Measurements from ENCODE around the gene MAD2L1BP.
A peak's percentile ranks its signal among the peaks of the same experiment; 100 is the strongest.
"Not testable (repeated sequence)": the region's sequence is repeated elsewhere in the genome, so short reads cannot be mapped to it uniquely, and the experiment has no call there.

Gene MAD2L1BP, protein sequence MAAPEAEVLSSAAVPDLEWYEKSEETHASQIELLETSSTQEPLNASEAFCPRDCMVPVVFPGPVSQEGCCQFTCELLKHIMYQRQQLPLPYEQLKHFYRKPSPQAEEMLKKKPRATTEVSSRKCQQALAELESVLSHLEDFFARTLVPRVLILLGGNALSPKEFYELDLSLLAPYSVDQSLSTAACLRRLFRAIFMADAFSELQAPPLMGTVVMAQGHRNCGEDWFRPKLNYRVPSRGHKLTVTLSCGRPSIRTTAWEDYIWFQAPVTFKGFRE

DNA sequence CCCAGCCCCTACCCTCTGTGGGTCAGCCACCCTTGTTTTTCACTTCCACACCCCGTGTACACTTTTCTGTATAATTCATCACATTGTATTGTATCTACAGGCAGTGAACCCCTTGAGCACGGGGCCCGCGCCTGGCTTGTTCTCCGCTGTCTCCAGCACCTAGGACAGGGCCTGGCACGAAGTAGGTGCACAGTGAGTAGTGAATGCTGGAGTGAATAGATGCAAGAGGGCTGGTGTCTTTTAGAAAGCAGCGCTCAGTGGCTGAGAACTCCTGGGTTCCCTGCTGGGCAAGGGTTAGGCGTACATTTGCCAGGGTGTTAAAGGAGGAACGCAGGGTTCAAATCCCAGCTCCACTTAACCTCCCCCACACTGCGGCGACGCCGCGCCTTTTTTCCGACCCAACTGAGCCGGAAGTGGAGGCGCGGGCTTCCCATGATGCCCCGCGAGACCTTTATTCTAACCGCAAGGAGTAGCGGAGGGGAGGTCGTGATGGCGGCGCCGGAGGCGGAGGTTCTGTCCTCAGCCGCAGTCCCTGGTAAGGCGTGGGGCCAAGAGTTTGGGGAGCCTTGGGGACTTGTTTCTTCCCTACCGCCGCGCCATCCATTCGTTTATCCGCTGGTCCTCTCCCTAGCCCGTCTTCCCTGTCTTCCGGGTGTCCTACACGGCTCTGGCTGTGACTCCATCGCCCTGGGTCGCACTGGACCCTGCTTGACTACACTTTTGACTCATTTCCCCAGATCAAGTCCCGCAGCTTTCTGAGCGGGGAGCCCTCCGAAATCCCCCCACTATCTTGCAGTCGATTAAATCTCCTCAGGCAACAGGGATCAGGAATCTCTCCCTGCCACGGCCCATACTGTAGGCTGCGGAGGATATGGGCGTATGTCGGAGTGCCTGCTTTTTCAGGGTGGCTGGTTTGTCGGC is at the start of gene MAD2L1BP:
MAD2L1BP (plus strand) TSS at position 454 of the 921 bp plus-strand sequence; CDS start at position 490, 36 bp downstream.
- DNase-seq (ENCODE audit: low read depth) = peak; percentile 69

DNA sequence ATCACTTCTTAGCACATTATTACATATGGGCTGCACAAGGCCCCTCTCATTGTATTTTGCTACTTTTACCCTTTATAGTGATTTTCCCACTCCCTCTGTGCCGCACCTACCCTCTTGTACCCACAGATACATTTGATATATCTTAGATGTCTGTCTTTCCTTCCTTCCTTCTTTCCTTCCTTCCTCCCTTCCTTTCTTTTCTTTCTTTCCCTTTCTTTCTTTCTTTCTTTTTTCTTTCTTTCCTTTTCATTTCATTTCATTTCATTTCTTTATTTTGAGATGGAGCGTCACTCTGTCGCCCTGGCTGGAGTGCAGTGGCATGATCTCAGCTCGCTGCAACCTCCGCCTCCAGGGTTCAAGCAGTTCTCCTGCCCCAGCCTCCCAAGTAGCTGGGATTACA is 47.4 kb upstream of the MAD2L1BP start:
- no peak for DNase-seq (ENCODE audit: low read depth)

DNA sequence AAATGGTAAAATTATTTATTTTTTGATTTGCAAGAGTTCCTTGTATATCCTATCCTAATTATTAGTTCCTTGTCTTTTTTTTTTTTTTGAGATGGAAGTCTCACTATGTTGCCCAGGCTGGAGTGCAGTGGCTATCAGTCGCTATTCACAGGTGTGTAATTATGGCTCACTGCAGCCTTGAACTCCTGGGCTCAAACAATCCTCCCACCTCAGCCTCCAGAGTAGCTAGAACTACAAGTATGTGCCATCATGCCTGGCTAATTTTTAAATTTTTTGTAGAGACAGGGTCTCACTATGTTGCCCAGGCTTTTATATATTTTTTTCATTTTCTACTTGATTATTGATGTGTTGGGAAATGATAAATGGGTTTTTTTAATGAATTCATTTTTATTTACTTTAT is 46.1 kb upstream of the MAD2L1BP start:
- DNase-seq (ENCODE audit: low read depth) = not testable (repeated sequence)

DNA sequence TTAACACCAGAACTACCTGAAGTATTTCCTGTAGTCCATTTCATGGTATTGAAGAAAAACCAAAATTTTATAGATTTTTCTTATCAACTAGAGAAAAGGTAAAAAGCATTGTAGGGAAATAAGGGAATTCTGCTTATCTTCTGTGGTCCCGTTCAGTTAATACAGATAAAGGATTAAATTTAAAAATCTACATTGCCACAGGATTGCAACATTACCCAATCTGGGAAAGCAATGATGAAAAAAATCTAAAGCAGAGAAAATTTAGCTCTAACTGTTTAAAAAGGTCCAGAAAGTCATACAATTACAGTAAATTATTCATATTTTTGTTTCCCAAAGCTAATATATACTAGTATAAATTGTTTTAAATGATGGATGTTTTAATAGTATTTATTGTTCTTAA is 41.7 kb upstream of the MAD2L1BP start:
- DNase-seq (ENCODE audit: low read depth) = no peak

DNA sequence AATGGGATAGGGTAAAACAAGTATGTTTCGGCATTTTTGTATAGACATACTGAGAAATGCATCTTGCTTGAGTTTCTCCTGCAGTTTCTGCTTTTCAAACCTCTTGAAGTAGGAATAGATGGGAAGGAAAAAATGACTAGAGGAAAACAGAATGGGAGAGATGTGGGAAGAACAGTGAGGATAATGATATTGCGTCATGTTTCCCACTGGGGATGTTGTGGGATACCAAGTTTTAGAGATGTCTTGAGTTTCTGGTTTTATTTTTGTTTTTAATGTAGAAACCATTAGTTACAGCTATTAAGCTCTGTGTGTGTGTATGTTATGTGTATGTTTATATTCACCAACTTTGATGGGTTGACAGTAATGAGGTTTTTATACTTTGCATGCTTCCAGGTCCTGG is 35.0 kb upstream of the MAD2L1BP start:
- no peak for DNase-seq (ENCODE audit: low read depth)

DNA sequence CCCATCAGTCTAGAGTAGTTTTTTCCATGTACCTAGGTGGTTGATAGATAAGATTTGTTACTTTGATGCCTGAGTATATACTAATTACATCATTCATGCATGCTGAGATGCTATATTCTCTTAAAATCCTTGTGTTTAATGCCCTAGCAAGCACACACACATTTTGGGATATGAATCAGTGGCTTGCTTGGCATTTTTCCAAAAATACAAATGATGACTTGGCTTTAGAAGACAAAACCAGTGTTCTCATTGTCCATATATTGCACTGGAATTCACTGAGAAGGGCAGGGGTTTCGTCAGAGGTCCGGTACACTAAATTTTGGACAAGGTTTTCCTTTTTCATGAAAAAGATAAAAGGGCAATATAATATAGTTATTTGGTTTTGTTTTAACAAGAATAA is 31.5 kb upstream of the MAD2L1BP start:
- peak; percentile 85 for DNase-seq (ENCODE audit: low read depth)

DNA sequence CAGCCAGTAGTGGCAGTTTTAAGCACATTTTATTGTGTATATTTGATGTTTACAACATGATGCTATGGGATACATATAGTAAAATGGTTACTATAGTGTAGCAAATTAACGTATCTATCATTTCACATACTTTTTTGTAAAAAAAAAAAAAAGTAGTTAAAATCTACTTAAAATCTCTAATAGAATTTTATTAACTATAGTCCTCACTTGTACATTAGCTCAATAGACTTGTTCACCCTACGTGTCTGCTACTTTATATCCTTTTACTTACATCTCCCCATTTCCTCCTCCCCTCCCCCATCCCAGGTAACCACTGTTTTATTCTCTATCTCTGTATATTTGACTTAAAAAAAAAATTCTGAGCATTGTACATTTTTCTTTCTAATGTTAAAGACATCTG is 29.6 kb upstream of the MAD2L1BP start:
- no peak for DNase-seq (ENCODE audit: low read depth)

DNA sequence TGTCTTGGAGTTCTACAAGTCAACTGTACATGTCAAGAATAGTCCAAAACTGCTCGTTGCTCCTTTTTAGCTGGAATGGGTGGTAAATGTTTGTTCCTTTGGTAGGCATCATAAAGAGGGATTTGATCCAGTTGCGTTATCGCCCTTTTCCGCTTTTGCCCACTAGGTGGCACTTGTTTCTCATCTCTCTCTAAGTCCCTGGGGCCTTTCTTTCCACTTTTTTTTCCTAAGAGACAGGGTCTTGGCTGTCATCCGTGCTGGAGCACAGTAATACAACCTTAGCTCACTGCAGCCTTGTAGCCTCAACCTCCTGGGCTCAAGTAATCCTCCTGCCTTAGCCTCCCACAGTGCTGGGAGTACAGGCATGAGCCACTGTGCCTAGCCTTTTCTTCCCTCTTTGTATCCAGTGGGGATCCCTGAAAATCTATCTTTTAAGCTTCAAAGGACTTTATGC is 27.3 kb upstream of the MAD2L1BP start:
- peak; percentile 80 for DNase-seq (ENCODE audit: low read depth)

DNA sequence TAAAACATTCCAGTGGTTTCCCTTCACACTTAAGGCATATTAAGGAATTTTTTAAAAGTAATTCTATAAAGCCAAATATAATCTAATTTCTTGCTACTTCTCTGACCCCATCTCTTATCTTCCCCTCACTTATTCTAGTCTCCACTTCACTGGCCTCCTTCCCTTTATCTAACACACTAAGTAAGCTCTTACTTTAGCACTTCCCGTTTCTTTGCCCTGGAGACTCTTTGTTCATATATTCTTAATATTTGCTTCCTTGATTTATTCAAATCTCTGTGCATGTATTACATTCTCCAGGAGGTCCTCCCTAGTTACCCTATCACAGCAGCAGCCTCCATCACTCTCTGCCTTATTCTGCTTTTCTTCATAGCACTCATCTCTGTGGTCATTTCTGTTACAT is 26.8 kb upstream of the MAD2L1BP start:
- DNase-seq (ENCODE audit: low read depth) = no peak

DNA sequence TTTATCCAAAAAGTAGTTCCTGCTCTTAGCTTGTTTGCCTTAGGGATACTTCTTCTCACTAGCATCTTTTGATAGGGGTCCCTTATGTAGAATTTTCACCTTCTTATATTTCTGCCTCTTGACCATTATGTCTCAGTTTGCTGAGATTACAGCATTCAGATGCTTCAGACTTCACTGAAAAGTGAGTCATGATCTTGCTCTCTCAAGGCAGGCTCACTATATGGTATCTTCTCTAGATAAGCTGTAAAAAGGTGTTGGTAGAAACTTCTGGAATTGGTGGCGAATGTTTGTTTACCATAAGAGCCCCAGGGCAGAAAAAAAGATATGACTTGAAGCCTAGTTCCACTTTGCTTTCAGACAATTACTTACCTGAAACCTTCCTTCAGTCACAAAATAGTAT is 26.2 kb upstream of the MAD2L1BP start:
- peak; percentile 55 for DNase-seq (ENCODE audit: low read depth)

DNA sequence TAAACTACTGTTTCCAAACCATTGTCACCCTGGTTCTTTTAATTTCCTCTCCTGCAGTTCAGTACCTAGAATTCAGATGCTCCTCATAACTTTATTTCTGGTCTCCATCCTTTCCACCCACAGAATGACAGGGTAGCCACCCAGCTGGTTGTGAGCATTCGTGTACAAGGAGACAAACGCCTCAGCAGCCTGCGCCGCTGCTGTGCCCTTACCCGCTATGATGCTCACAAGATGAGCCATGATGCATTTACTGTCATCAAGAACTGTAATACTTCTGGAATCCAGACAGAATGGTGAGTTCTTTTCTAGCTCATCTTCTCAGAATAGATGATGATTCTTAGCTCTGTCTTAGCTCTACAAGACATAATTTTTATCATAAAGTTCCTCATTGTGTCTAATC is 25.2 kb upstream of the MAD2L1BP start:
- no peak for DNase-seq (ENCODE audit: low read depth)

DNA sequence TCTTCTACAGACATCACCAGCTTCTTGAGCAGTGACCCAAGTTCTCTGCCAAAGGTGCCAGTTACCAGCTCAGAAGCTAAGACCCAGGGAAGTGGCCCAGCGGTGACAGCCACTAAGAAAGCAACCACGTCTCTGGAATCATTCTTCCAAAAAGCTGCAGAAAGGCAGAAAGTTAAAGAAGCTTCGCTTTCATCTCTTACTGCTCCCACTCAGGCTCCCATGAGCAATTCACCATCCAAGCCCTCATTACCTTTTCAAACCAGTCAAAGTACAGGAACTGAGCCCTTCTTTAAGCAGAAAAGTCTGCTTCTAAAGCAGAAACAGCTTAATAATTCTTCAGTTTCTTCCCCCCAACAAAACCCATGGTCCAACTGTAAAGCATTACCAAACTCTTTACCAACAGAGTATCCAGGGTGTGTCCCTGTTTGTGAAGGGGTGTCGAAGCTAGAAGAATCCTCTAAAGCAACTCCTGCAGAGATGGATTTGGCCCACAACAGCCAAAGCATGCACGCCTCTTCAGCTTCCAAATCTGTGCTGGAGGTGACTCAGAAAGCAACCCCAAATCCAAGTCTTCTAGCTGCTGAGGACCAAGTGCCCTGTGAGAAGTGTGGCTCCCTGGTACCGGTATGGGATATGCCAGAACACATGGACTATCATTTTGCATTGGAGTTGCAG is 21.8 kb upstream of the MAD2L1BP start:
- no peak for DNase-seq (ENCODE audit: low read depth)

DNA sequence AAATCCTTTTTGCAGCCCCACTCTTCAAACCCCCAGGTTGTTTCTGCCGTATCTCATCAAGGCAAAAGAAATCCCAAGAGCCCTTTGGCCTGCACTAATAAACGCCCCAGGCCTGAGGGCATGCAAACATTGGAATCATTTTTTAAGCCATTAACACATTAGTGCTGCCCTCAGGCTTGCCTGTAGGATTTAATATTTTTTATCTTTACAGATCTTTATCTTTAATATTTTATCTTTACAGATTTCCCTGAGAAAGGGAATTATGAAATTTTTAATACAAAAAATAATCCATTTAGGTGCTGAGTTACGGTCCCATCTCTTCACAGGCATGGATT is 21.3 kb upstream of the MAD2L1BP start:
- no peak for DNase-seq (ENCODE audit: low read depth)

DNA sequence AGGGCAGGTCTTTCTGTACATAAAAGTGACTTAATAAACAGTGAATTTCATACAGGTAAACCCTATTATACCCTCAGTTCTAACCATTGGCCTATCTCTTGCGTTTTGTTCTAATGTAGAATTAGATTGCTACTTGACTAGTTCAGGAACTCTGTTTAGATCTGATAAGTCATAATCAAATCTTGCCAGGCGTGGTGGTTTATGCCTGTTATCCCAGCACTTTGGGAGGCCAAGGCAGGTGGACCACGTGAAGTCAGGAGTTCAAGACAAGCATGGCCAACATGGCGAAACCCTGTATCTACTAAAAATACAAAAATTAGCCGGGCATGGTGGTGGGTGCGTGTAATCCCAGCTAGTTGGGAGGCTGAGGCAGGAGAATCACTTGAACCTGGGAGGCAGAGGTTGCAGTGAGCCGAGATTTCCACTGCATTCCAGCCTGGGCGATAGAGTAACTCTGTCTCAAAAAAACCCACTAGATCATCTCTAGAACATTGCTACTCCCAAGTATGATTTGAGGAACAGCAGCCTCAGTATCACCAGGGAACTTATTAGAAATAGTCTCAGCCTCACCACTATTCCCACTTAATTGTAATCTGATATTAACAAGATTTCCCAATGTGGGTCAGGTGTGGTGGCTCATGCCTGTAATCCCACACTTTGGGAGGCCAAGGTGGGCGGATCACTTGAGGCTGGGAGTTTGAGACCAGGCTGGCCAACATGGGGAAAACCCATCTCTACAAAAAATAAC is 18.7 kb upstream of the MAD2L1BP start:
- no peak for DNase-seq (ENCODE audit: low read depth)

DNA sequence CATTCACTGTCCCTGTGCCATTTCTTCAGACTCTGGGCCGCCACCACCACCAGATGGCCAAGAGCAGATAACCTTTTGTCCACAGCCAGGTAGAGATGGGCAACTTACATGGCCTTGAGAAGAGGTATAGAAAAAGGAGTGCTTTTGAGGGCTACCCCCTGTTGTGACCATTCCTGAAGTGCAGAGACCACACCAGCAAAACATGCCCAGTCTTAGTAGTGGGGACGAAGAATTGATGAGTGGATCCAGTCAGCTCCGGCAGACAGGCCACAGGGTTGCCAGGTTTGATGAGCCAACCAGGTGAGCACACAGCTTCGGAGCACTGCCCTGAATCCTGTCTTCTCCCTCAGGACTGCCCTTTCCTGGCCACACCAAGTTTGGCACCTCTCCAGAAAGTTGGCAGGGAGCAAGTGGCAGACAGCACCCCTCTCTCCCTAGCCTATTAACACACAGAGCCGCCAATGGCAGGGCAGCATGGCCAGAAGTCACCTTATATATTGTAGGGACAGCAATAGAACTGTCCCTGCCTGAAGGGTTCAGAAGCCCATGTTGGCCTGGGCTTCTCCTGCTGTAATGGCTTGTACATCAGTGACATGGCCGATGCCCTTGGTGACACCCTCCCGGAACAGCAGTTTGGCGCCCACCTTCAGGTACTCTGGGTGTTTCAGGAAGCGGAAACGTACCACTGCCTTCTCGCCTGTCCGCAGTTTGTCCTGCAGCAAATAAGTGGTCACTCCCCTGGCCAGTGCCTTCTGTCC is 14.4 kb upstream of the MAD2L1BP start:
- DNase-seq (ENCODE audit: low read depth) = no peak

DNA sequence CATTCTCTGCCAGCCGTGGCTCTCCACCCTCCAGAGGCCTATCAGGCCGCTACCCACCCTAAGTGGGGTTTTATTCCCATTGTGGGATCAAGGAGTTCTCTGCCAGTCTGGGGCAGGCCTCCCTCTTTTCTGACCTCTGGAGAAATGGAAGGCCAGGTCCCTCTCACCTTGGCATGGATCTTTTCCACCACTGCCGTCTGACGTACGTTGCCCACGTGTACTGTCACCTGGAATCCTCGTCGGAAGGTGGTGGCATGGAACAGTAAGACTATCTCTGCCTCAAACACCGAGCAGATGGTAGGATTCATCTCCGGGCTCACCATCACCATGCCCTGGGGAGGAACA is 13.8 kb upstream of the MAD2L1BP start:
- no peak for DNase-seq (ENCODE audit: low read depth)

DNA sequence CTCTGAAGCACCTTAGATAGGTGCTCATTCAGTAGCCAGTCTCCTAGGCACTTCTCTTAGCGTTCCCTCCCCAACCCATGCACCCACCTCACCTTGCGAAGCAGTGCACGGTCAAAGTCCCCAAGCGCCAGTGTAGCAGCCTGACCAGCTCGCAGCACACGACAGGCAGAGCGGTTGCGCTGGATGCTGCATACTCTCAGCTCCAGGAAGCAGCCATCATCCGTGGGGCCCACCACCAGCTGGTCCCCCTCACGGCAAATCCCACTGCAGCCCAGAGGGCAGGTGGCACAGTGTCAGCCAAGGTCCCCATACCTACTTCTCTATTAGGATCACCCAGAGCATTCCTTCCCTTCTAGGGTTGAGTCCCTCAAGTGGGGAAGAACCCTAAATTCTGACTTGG is 13.1 kb upstream of the MAD2L1BP start:
- DNase-seq (ENCODE audit: low read depth) = no peak

DNA sequence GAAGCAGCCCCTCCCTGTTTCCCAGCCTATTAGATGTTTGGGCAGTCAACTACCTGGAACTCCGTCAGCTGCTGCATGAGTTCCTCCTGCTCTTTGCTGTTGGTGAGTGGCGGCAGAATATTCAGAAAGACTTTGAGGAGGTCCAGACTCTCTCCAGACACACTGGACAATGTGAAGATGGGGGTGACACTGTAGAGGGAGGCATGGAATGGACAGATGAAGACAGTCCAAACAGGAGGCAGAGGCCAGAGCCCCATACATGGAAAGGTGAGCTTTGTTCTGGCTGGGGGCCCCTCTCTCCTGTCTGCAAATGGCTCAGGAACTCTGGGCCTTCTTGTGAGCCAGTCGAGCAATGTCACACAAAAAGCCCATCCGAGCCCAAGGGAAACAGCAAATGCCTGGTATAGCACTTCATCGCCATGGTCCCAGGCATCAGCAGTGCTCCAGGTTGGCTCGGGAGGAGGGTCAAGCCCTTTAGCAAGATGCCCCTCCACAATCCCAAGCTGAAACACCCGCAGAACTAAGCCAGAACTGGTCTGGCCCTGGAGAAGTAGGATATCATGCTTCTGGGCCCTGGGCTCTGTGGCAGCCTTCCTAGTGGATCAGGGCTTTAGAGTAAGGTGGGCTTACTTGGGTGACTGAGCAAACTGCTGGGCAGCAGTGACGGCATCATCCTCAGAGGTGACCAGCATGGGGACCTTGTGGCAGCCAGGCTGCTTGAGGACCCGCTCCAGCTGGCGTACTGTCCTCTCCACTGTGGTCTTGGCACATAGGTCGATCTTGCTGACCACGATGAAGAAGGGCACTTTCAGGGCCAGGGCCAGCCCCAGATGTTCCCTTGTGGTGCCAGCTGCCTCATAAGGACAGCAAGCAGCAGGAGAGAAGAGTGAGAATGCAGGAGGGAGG is 11.5 kb upstream of the MAD2L1BP start:
- no peak for DNase-seq (ENCODE audit: low read depth)

DNA sequence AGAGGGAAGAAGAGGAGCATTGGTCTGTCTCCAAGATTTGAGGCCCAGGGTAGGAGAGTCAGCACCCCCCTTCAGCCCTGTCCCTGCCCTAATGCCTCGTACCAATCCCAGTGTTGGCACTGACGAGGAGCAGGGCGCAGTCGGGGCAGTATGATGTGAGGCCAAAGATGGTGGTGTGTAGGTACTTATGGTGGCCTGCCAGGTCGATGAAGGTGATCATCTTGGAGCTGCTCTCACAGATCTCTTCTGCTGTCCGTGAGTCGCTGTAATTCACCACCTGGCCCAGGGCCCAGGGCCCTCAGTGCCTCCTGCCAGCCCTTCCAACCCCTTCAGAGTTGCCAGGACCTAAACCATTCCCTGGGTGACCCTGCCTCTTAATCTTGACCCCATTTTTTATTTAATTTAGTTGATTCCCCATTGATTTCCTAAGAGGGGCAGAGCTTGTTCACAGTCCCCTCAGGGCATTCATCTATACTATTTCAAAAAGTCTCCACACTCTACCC is 10.8 kb upstream of the MAD2L1BP start:
- no peak for DNase-seq (ENCODE audit: low read depth)

DNA sequence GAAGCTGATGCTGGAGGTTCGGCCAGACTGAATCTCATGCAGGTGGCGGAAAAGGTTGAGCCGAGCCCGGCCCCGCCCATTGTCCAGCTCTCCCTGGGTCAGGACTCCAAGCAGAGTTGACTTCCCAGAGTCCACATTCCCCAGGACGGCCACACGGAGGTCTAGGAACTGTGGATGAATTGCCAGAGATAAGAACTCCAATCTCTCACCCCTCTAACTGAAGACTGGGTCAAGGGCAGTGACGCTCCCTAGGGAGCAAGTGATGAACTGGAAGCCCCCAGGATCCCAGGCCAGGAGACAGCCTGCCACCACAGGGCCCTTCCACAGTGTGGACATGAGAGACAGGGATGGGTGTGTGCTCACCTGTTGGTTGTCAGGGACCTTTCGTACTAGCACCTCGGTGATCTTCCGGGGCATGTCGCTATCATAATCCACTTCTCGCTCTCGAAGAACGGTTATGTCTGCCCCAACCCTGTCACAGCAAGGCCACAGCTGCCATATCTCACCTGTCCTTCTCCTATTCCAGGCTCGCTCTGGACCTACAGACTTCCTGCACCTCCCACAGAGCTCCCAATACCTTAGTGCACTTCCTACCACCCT is 10.1 kb upstream of the MAD2L1BP start:
- no peak for DNase-seq (ENCODE audit: low read depth)

All from iris pigment epithelial cell (primary cell).